Kidney (tissue), 14 donors: ENCODE data around the gene SCN5A. TPM values are rescaled to one million over a fixed set of nuclear protein-coding genes. Genes with fewer than 3 reads are reported as not detected.

Experiments used
- DNase-seq, 5 donors: peaks; one replicate each; pipeline ENCODE4 v3.0.0-alpha.2; 2013 to 2020
- FAIRE-seq: peaks from 2 replicates; lab custom pipeline; 2012; peaks lifted over from hg19 to GRCh38; lab: Jason Lieb, UNC
- H3K27ac ChIP-seq, 2 donors: one replicate each; pipeline ENCODE4 v1.7.0; 2013; ENCODE audit warnings: low read depth in 2 of 2, low read length in 2 of 2, inconsistent platforms in 1 of 2
- H3K27me3 ChIP-seq: one replicate; pipeline ENCODE4 v1.7.1; 2013; ENCODE audit warnings: low read length, inconsistent platforms; ENCODE audit not compliant: control insufficient read depth, insufficient read depth
- H3K36me3 ChIP-seq, 3 donors: one replicate each; pipeline versions ENCODE4 v1.7.0 to v1.7.1; 2013; ENCODE audit warnings: low read length in 3 of 3, control low read depth in 1 of 3, inconsistent platforms in 1 of 3; ENCODE audit not compliant: insufficient read depth in 3 of 3, control insufficient read depth in 2 of 3
- H3K4me1 ChIP-seq, 3 donors: one replicate each; pipeline versions ENCODE4 v1.7.0 to v1.7.1; 2013; ENCODE audit warnings: low read length in 3 of 3, inconsistent platforms in 1 of 3, low read depth in 1 of 3; ENCODE audit not compliant: control insufficient read depth in 2 of 3, insufficient read depth in 2 of 3
- H3K4me3 ChIP-seq, 3 donors: one replicate each; pipeline versions ENCODE4 v1.7.0 to v1.8.1; 2013; ENCODE audit warnings: low read length in 3 of 3, control low read depth in 1 of 3, inconsistent platforms in 1 of 3
- H3K9ac ChIP-seq, 3 donors: one replicate each; pipeline versions ENCODE4 v1.7.0 to v1.7.1; 2013; ENCODE audit warnings: low read length in 3 of 3, control low read depth in 1 of 3, inconsistent platforms in 1 of 3
- H3K9me3 ChIP-seq, 3 donors: one replicate each; pipeline versions ENCODE4 v1.7.0 to v1.7.1; 2013; ENCODE audit warnings: low read length in 3 of 3, control low read depth in 1 of 3, inconsistent platforms in 1 of 3; ENCODE audit not compliant: control insufficient read depth in 2 of 3, insufficient read depth in 1 of 3
- CTCF ChIP-seq: IDR thresholded peaks from 3 replicates; pipeline ENCODE4 v1.5.1; 2012; ENCODE audit warnings: mild to moderate bottlenecking, moderate library complexity, borderline replicate concordance; ENCODE audit not compliant: insufficient read depth; ENCODE audit errors: extremely low read depth
- intact Hi-C: fragments of 100-400 bp; cut with DNase I; formaldehyde crosslinking; loops from one replicate; pipeline ENCODE4 v1.11.1; 2022
- polyA plus RNA-seq: library from polyadenylated mRNA; stranded (reverse); fragments of 350-450 nt; fragmentation: Illumina TruSeq; extraction: RNeasy Lipid Tissue Mini Kit (QIAGEN cat#74804); gene quantifications from one replicate; pipeline ENCODE4 v1.2.3, GENCODE V29; 2014; ENCODE audit warnings: low read depth, low replicate concordance; ENCODE audit not compliant: insufficient read depth
- total RNA-seq: library from RNA; stranded (reverse); fragmentation: NEBNext Ultra II Directional; extraction: Animal tissue kit (Norgen Biotek cat#: 25700); gene quantifications from one replicate; pipeline ENCODE4 v1.2.1, GENCODE V29; 2021
- donor health status: control.
- donor health status: control.
- donor health status: control.
- donor health status: control.
- donor health status: control.
- donor health status: DM: yes; HTN: yes; CAD: no.
- donor health status: Normal renal cell carcinoma (clear cell type).

The SCN5A gene
- total and polyA plus RNA-seq, 2 donors from 2014 or later: 0.06 to 0.72 TPM

GRCh38 chr3:38632989-38633388 is 16.5 kb downstream of the SCN5A start:
- H3K4me3 ChIP-seq: no peak overlapping the region
- no peak for TF ChIP-seq CTCF
- DNase-seq (no peak), FAIRE-seq (no peak)
- intact Hi-C loops: no loop called here
- no peaks in the 10 kb centered on the region for H3K9me3 ChIP-seq
- H3K4me1 ChIP-seq: no peaks in the 10 kb centered on the region
- no peaks in the 10 kb centered on the region for H3K36me3 ChIP-seq
- no peak overlapping the region for H3K27ac ChIP-seq
- H3K9ac ChIP-seq: no peak overlapping the region
- H3K27me3 ChIP-seq: no peaks in the 10 kb centered on the region

GRCh38 chr3:38630606-38631005 is 18.9 kb downstream of the SCN5A start:
- Histone ChIP-seq H3K4me1 (no peaks in the 10 kb centered on the region), H3K9ac (no peak overlapping the region), H3K27ac (no peak overlapping the region), H3K9me3 (no peaks in the 10 kb centered on the region), H3K4me3 (no peak overlapping the region), H3K27me3 (no peaks in the 10 kb centered on the region), H3K36me3 (no peaks in the 10 kb centered on the region)
- DNase-seq: peak in 1 of 5 donors; percentile 45
- no peak for FAIRE-seq
- intact Hi-C loops: no loop called here
- TF ChIP-seq CTCF: no peak

GRCh38 chr3:38630070-38630469 is 19.4 kb downstream of the SCN5A start:
- Histone ChIP-seq H3K4me3 (no peak overlapping the region), H3K27me3 (no peaks in the 10 kb centered on the region), H3K4me1 (no peaks in the 10 kb centered on the region), H3K36me3 (no peaks in the 10 kb centered on the region), H3K27ac (no peak overlapping the region), H3K9me3 (no peaks in the 10 kb centered on the region), H3K9ac (no peak overlapping the region)
- TF ChIP-seq CTCF: no peak
- FAIRE-seq: no peak
- DNase-seq: no peak
- intact Hi-C loops: no loop called here

GRCh38 chr3:38628835-38629234 is 20.7 kb downstream of the SCN5A start:
- Histone ChIP-seq H3K4me3 (no peak overlapping the region), H3K27me3 (no peaks in the 10 kb centered on the region), H3K27ac (no peak overlapping the region), H3K36me3 (no peaks in the 10 kb centered on the region), H3K9me3 (no peaks in the 10 kb centered on the region), H3K4me1 (no peaks in the 10 kb centered on the region), H3K9ac (no peak overlapping the region)
- TF ChIP-seq CTCF: no peak
- FAIRE-seq (no peak), DNase-seq (no peak)
- intact Hi-C loops: no loop called here
